Testis (tissue), 3 donors: ENCODE measurements around the gene SPATA25. TPM values are rescaled to one million over a fixed set of nuclear protein-coding genes. Genes with fewer than 3 reads are reported as not detected.

ENCODE experiments used
- DNase-seq: peaks from one replicate; pipeline ENCODE4 v3.0.0-alpha.2; 2019
- H3K27ac ChIP-seq, 2 donors: fragments of 200-600 bp; sonication (generic); one replicate each; pipeline ENCODE4 v1.5.1; 2019
- H3K27me3 ChIP-seq: fragments of 200-600 bp; sonication (generic); one replicate; pipeline ENCODE4 v1.5.1; 2019
- H3K36me3 ChIP-seq: fragments of 200-600 bp; sonication (generic); one replicate; pipeline ENCODE4 v1.5.1; 2017; ENCODE audit warnings: low read depth; ENCODE audit errors: missing control alignments
- H3K4me1 ChIP-seq: fragments of 200-600 bp; sonication (generic); one replicate; pipeline ENCODE4 v1.5.1; 2019
- H3K4me3 ChIP-seq, 2 donors: fragments of 200-600 bp; sonication (generic); one replicate each; pipeline ENCODE4 v1.5.1; 2017 to 2019
- H3K9me3 ChIP-seq: fragments of 200-600 bp; sonication (generic); one replicate; pipeline ENCODE4 v1.5.1; 2017
- POLR2A ChIP-seq: fragments of 450-650 bp; IDR thresholded peaks from one replicate; pipeline ENCODE4 v1.6.1; 2017; ENCODE audit warnings: antibody characterized with exemption, mild to moderate bottlenecking, moderate library complexity
- WGBS, 2 donors: methylation state at CpG; one replicate each; pipeline ENCODE4 v1.1.5; 2018; 5-methylcytosine and 5-hydroxymethylcytosine counted together
- intact Hi-C: fragments of 100-400 bp; cut with DNase I; formaldehyde crosslinking; loops from one replicate; pipeline ENCODE4 v1.15.1; 2023; ENCODE audit warnings: low total_unique reads
- polyA plus RNA-seq: library from polyadenylated mRNA; stranded (reverse); fragments of 350-450 nt; fragmentation: Illumina TruSeq; extraction: RNeasy Lipid Tissue Mini Kit (QIAGEN cat#74804); gene quantifications from one replicate; pipeline ENCODE4 v1.2.3, GENCODE V29; 2014; ENCODE audit warnings: low read depth, low replicate concordance; ENCODE audit not compliant: insufficient read depth
- total RNA-seq, 2 donors: library from RNA; depleted of rRNA; stranded (reverse); fragments of >200 nt; gene quantifications; one replicate each; pipeline ENCODE4 v1.2.3, GENCODE V29; 2016
- TF ChIP-seq, protein P1 (sequence below), 3 experiments: fragments of 450-650 bp in 2 of 3; fragments of 200-600 bp in 1 of 3; sonication (generic) in 1 of 3; IDR thresholded peaks; one replicate each; pipeline ENCODE4 v1.5.1; 2016 to 2019; ENCODE audit warnings: antibody characterized with exemption in 3 of 3, mild to moderate bottlenecking in 2 of 3, moderate library complexity in 1 of 3

The SPATA25 gene
- total and polyA plus RNA-seq, 3 donors from 2014 or later: 14.9 to 59.4 (median 26.0) TPM

GRCh38 chr20:45897289-45897688 is 9.9 kb upstream of the SPATA25 start:
- no peaks in the 10 kb centered on the region for H3K9me3 ChIP-seq
- H3K4me3 ChIP-seq: no peak overlapping the region
- TF ChIP-seq, protein P1, sequence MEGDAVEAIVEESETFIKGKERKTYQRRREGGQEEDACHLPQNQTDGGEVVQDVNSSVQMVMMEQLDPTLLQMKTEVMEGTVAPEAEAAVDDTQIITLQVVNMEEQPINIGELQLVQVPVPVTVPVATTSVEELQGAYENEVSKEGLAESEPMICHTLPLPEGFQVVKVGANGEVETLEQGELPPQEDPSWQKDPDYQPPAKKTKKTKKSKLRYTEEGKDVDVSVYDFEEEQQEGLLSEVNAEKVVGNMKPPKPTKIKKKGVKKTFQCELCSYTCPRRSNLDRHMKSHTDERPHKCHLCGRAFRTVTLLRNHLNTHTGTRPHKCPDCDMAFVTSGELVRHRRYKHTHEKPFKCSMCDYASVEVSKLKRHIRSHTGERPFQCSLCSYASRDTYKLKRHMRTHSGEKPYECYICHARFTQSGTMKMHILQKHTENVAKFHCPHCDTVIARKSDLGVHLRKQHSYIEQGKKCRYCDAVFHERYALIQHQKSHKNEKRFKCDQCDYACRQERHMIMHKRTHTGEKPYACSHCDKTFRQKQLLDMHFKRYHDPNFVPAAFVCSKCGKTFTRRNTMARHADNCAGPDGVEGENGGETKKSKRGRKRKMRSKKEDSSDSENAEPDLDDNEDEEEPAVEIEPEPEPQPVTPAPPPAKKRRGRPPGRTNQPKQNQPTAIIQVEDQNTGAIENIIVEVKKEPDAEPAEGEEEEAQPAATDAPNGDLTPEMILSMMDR (IDR thresholded peaks at IDR 0.05): no peak
- no peak for TF ChIP-seq POLR2A
- WGBS, 2 donors: 78 to 80% methylated on average over 2 of the region's 2 CpGs
- no peak for DNase-seq
- intact Hi-C loops: loop anchor here (10.0 kb wide), 1 partner anchor 58 kb away; no protein-coding TSS in a partner anchor
- H3K4me1 ChIP-seq: no peaks in the 10 kb centered on the region
- no peaks in the 10 kb centered on the region for H3K27me3 ChIP-seq
- H3K27ac ChIP-seq: no peak overlapping the region
- H3K36me3 ChIP-seq: no peaks in the 10 kb centered on the region

DNA sequence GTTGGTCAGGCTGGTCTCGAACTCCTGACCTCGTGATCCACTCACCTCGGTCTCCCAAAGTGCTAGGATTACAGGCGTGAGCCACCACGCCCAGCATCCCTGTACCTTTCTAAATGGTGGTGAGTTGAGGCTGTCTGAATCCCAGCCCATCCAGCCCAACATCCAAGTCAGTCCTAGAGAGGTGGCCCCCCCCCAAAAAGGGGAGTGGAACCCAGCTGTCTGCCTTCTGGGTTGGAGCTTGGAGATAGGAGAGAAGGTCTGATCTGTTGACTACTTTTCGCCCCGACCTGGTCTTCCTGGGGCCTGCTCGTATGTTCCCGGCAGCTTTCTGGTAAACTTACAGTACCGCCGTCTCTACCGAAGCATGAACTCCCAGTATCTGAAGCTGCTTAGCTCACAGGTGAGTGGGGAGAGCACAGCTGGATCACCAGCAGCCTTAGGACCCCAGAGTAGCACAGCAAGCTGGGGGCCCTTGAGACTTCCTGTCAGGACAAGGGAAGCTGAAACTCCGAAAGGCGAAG is 9.3 kb upstream of the SPATA25 start:
- H3K27ac ChIP-seq: no peak overlapping the region
- H3K9me3 ChIP-seq: no peaks in the 10 kb centered on the region
- WGBS, 2 donors: 95 to 96% methylated on average over 11 to 14 of the region's 14 CpGs
- no peaks in the 10 kb centered on the region for H3K27me3 ChIP-seq
- no peak for TF ChIP-seq POLR2A
- TF ChIP-seq, protein P1 (IDR thresholded peaks at IDR 0.05): no peak
- H3K4me3 ChIP-seq: no peak overlapping the region
- intact Hi-C loops: loop anchor here (10.0 kb wide), 1 partner anchor 58 kb away; no protein-coding TSS in a partner anchor
- DNase-seq: no peak
- peaks cover 5% of the 10 kb centered on the region for H3K4me1 ChIP-seq
- H3K36me3 ChIP-seq: no peaks in the 10 kb centered on the region

DNA sequence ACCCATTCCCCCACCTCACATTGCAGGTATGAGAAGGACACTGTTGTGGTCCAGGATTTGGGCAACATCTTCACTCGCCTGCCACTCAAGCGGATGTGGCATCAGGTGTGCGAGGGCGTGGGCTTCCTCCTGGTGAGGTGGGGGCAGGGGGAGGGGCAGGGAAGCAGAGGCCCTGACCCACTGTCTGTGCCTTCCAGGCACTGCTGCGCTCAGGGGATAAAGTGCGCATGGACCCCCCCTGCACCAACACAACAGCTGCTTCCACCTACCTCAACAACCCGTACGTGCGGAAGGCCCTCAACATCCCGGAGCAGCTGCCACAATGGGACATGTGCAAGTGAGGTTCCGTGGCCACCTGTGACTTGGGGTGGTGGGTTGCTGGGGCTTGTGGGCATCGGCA is 7.4 kb upstream of the SPATA25 start:
- TF ChIP-seq, protein P1 (IDR thresholded peaks at IDR 0.05): no peak
- no peak for TF ChIP-seq POLR2A
- Histone ChIP-seq H3K27ac (no peak overlapping the region), H3K36me3 (no peaks in the 10 kb centered on the region), H3K9me3 (no peaks in the 10 kb centered on the region), H3K27me3 (no peaks in the 10 kb centered on the region), H3K4me3 (no peak overlapping the region), H3K4me1 (peaks cover 9% of the 10 kb centered on the region)
- WGBS, 2 donors: 80 to 85% methylated on average over 11 to 12 of the region's 12 CpGs
- DNase-seq: no peak
- intact Hi-C loops: loop anchor here (10.0 kb wide), 1 partner anchor 60 kb away; no protein-coding TSS in a partner anchor

GRCh38 chr20:45893831-45894230 is 6.4 kb upstream of the SPATA25 start:
- 97 to 98% methylated on average over 4 of the region's 4 CpGs for WGBS, 2 donors
- intact Hi-C loops: loop anchor here (10.0 kb wide), 1 partner anchor 61 kb away; no protein-coding TSS in a partner anchor
- Histone ChIP-seq H3K4me1 (peaks cover 13% of the 10 kb centered on the region), H3K27me3 (no peaks in the 10 kb centered on the region), H3K36me3 (no peaks in the 10 kb centered on the region), H3K9me3 (no peaks in the 10 kb centered on the region), H3K4me3 (no peak overlapping the region), H3K27ac (no peak overlapping the region)
- no peak for DNase-seq
- TF ChIP-seq, protein P1 (IDR thresholded peaks at IDR 0.05): no peak
- TF ChIP-seq POLR2A: no peak
